SK-N-MC (cell line): ENCODE measurements around the gene IFIT2.

Source experiments
- EZH2 ChIP-seq: fragments of 200-600 bp; sonication (generic); IDR thresholded peaks from one replicate; pipeline ENCODE4 v1.6.1; 2017; ENCODE audit warnings: antibody characterized with exemption
- FOXP2 ChIP-seq: optimal IDR thresholded peaks from 2 replicates; pipeline ENCODE3; 2011; ENCODE audit warnings: mild to moderate bottlenecking, moderate library complexity; ENCODE audit not compliant: insufficient read depth; ENCODE audit errors: extremely low read length, control extremely low read depth
- POLR2AphosphoS5 ChIP-seq: IDR thresholded peaks from 2 replicates; pipeline ENCODE4 v1.6.1; 2012; ENCODE audit warnings: mild to moderate bottlenecking, low read depth, low read length, borderline replicate concordance

DNA sequence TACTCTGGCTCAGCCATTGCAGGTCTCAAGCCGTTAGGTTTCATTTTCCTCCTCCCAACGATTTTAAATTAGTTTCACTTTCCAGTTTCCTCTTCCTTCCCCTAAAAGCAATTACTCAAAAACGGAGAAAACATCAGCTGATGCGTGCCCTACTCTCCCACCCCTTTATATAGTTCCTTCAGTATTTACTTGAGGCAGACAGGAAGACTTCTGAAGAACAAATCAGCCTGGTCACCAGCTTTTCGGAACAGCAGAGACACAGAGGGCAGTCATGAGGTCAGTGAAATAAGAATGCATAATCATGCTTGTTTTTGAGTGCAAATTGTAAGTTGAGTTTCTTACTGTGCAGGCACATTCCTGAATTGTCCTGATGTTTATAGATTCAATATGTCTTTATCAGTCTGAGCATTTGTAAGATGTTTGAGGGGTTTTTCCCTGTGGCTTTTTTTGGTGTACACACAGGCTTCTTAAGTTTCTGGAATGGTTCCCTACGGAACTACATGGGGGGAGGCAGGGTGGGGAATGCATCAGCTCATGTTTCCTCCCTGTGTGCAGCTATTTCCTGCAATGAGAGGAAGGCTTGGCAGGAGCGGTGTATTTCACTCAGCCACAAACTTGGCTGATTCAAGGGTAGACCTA lies 26.1 kb downstream of the IFIT2 start, which contains the start of gene IFIT3:
- no peak for TF ChIP-seq EZH2
- TF ChIP-seq POLR2AphosphoS5: peak; percentile 29; the same call in 1 of the 2 replicates
- no peak for TF ChIP-seq FOXP2
